T1000 (cell line): Measurements from ENCODE around the gene AFTPH.
"Not testable (repeated sequence)": the region's sequence is repeated elsewhere in the genome, so short reads cannot be mapped to it uniquely, and the experiment has no call there.

Source experiments
- DNase-seq: peaks from one replicate; lab custom pipeline; 2025; ENCODE audit warnings: mixed read lengths; lab: John Stamatoyannopoulos, UW

Gene AFTPH

GRCh38 chr2:64500549-64500948, 23.6 kb upstream of the AFTPH start:
- no peak for DNase-seq

- no peak for DNase-seq
These were observed 22.2 kb upstream of the AFTPH start for GRCh38 chr2:64501946-64502345.

GRCh38 chr2:64502860-64503259, 21.3 kb upstream of the AFTPH start:
- no peak for DNase-seq

GRCh38 chr2:64504774-64505720, 19.1 kb upstream of the AFTPH start:
- DNase-seq: no peak

GRCh38 chr2:64506686-64507085, 17.4 kb upstream of the AFTPH start:
- DNase-seq: no peak

- no peak for DNase-seq
These were observed 10.1 kb upstream of the AFTPH start for GRCh38 chr2:64514008-64514407.

GRCh38 chr2:64515086-64515485, 9.0 kb upstream of the AFTPH start:
- no peak for DNase-seq

GRCh38 chr2:64516651-64517510, 7.2 kb upstream of the AFTPH start:
- DNase-seq: no peak

- no peak for DNase-seq
These were observed 6.6 kb upstream of the AFTPH start for GRCh38 chr2:64517511-64517884.

- DNase-seq: peak; percentile 25
These were observed 1.2 kb upstream of the AFTPH start for GRCh38 chr2:64522843-64523428.

- DNase-seq: no peak
These were observed 632 bp downstream of the AFTPH start for GRCh38 chr2:64524604-64525316.

GRCh38 chr2:64525317-64525613, 1.1 kb downstream of the AFTPH start:
- no peak for DNase-seq

- DNase-seq: no peak
These were observed 1.9 kb downstream of the AFTPH start for GRCh38 chr2:64526034-64526433.

- not testable (repeated sequence) for DNase-seq
These were observed 6.8 kb downstream of the AFTPH start for GRCh38 chr2:64530946-64531345.

GRCh38 chr2:64532030-64532429, 7.9 kb downstream of the AFTPH start:
- no peak for DNase-seq

- DNase-seq: no peak
These were observed 9.8 kb downstream of the AFTPH start for GRCh38 chr2:64533882-64534281.

GRCh38 chr2:64534363-64534762, 10.2 kb downstream of the AFTPH start:
- no peak for DNase-seq

GRCh38 chr2:64535024-64535423, 10.9 kb downstream of the AFTPH start:
- DNase-seq: no peak

- no peak for DNase-seq
These were observed 13.9 kb downstream of the AFTPH start for GRCh38 chr2:64537991-64538390.

- DNase-seq: no peak
These were observed 14.8 kb downstream of the AFTPH start for GRCh38 chr2:64538764-64539433.

GRCh38 chr2:64540615-64541014, 16.5 kb downstream of the AFTPH start:
- DNase-seq: no peak

GRCh38 chr2:64541547-64541946, 17.4 kb downstream of the AFTPH start:
- no peak for DNase-seq
